HCT116 (cell line): ENCODE results near the gene HES2. TPM values are rescaled to one million over a fixed set of nuclear protein-coding genes. Genes with fewer than 3 reads are reported as not detected.
"Not testable (repeated sequence)": the region's sequence is repeated elsewhere in the genome, so short reads cannot be mapped to it uniquely, and the experiment has no call there.

Source experiments
- ATAC-seq: fragments of 200-7000 bp; cut with Tn5 transposase; 2 replicates; pipeline ENCODE4 v1.9.1; 2020; ENCODE audit warnings: mild to moderate bottlenecking, moderate library complexity
- BruUV-seq: library from RNA; stranded (reverse); fragments of 400-500 nt; replicated peaks from 2 replicates; lab custom pipeline; 2021; lab: Mats Ljungman, UMichigan
- CTCF ChIA-PET: fragments of 300-600 bp; sonication (Branson Sonifier 250); formaldehyde crosslinking; loops from one replicate; lab custom pipeline; 2021; ENCODE audit warnings: antibody characterized with exemption; lab: Charles Lee
- POLR2A ChIA-PET: fragments of 300-600, 350-600 bp; sonication (Branson Sonifier 250); formaldehyde crosslinking; loops from one replicate; lab custom pipeline; 2021; ENCODE audit warnings: antibody characterized with exemption; lab: Charles Lee
- RAD21 ChIA-PET, 2 experiments: fragments of 300-600 bp; sonication (Branson Sonifier 250); formaldehyde crosslinking; loops; one replicate each; lab custom pipeline; 2023; ENCODE audit warnings: low total read pairs in 2 of 2; ENCODE audit not compliant: uncharacterized antibody in 2 of 2, unreplicated experiment in 2 of 2, low non-redundant PET in 1 of 2; lab: Charles Lee
- DNase-seq: peaks from one replicate; pipeline ENCODE4 v3.0.0-alpha.2; 2010; ENCODE audit warnings: low read depth, low spot score
- H2AFZ ChIP-seq: fragments of 200-600 bp; shearing (Covaris generic), sonication (generic); 2 replicates; pipeline ENCODE4 v1.6.1; 2017; ENCODE audit warnings: low read depth, mixed run types, mixed read lengths, antibody characterized with exemption, low read length; ENCODE audit not compliant: poor library complexity, severe bottlenecking
- H3K27ac ChIP-seq: 2 replicates; pipeline ENCODE4 v1.5.1; 2012; ENCODE audit warnings: low read depth, low read length
- H3K27me3 ChIP-seq: fragments of 200-600 bp; sonication (generic); 2 replicates; pipeline ENCODE4 v1.6.1; 2016; ENCODE audit warnings: mixed run types, low read length, mixed read lengths; ENCODE audit not compliant: insufficient read depth
- H3K36me3 ChIP-seq, 2 experiments: fragments of 200-500 bp in 1 of 2; fragments of 200-600 bp in 1 of 2; sonication (Bioruptor generic) in 1 of 2; sonication (generic) in 1 of 2; 2 replicates each; pipeline versions ENCODE4 v1.5.1 to v1.6.1; 2014 to 2016; ENCODE audit warnings: low read length in 2 of 2, inconsistent platforms in 1 of 2, mixed read lengths in 1 of 2, mixed run types in 1 of 2; ENCODE audit not compliant: insufficient read depth in 2 of 2, control insufficient read depth in 1 of 2
- H3K4me1 ChIP-seq, 2 experiments: fragments of 200-600 bp in 1 of 2; sonication (generic) in 1 of 2; 2 replicates each; pipeline versions ENCODE4 v1.5.1 to v1.6.1; 2012 to 2017; ENCODE audit warnings: low read length in 2 of 2, inconsistent platforms in 1 of 2, mild to moderate bottlenecking in 1 of 2, mixed read lengths in 1 of 2, mixed run types in 1 of 2, moderate library complexity in 1 of 2; ENCODE audit not compliant: insufficient read depth in 2 of 2, control insufficient read depth in 1 of 2
- H3K4me2 ChIP-seq: fragments of 200-600 bp; sonication (generic); 2 replicates; pipeline ENCODE4 v1.6.1; 2017; ENCODE audit warnings: mixed run types, low read length, mixed read lengths
- H3K4me3 ChIP-seq, 2 experiments: fragments of 200-600 bp in 1 of 2; sonication (generic) in 1 of 2; replicated peaks in 1 of 2; 2 replicates each; pipeline ENCODE4 v1.5.1; 2011 to 2016; ENCODE audit warnings: low read length in 2 of 2, control low read depth in 1 of 2, low read depth in 1 of 2, mild to moderate bottlenecking in 1 of 2, mixed read lengths in 1 of 2, mixed run types in 1 of 2
- H3K79me2 ChIP-seq: fragments of 200-600 bp; sonication (generic); 2 replicates; pipeline ENCODE4 v1.6.1; 2017; ENCODE audit warnings: mild to moderate bottlenecking, mixed run types, low read length, moderate library complexity, mixed read lengths; ENCODE audit not compliant: insufficient read depth
- H3K9ac ChIP-seq: fragments of 200-600 bp; sonication (generic); 2 replicates; pipeline ENCODE4 v1.6.1; 2016; ENCODE audit warnings: low read length, mixed read lengths
- H3K9me2 ChIP-seq: fragments of 200-600 bp; sonication (generic), shearing (Covaris generic); 2 replicates; pipeline ENCODE4 v1.6.1; 2017; ENCODE audit warnings: mixed run types, mild to moderate bottlenecking, moderate library complexity; ENCODE audit not compliant: insufficient read depth
- H3K9me3 ChIP-seq, 2 experiments: fragments of 200-500 bp in 1 of 2; fragments of 200-600 bp in 1 of 2; sonication (Bioruptor generic) in 1 of 2; sonication (generic) in 1 of 2; 2 replicates each; pipeline ENCODE4 v1.6.1; 2014 to 2017; ENCODE audit warnings: low read length in 2 of 2, mixed read lengths in 2 of 2, inconsistent platforms in 1 of 2, low read depth in 1 of 2, mild to moderate bottlenecking in 1 of 2, mixed run types in 1 of 2, moderate library complexity in 1 of 2; ENCODE audit not compliant: control insufficient read depth in 1 of 2, insufficient read depth in 1 of 2
- H4K20me1 ChIP-seq: fragments of 200-600 bp; sonication (generic), shearing (Covaris generic); 2 replicates; pipeline ENCODE4 v1.6.1; 2017; ENCODE audit warnings: mixed run types, mild to moderate bottlenecking, moderate library complexity; ENCODE audit not compliant: insufficient read depth
- CTCF ChIP-seq, 3 experiments: fragments of 200-600 bp in 1 of 3; sonication (generic) in 1 of 3; IDR thresholded peaks in 2 of 3; conservative IDR thresholded peaks in 1 of 3; 2 replicates each; pipeline ENCODE4 v1.5.1; 2012 to 2017; ENCODE audit warnings: low read depth in 2 of 3, low read length in 2 of 3, antibody characterized with exemption in 1 of 3, borderline replicate concordance in 1 of 3, control low read depth in 1 of 3, mild to moderate bottlenecking in 1 of 3, mixed read lengths in 1 of 3, mixed run types in 1 of 3, moderate library complexity in 1 of 3; ENCODE audit not compliant: insufficient read depth in 1 of 3
- intact Hi-C: fragments of 100-400 bp; cut with micrococcal nuclease; formaldehyde crosslinking; loops from 2 replicates; pipeline ENCODE4 v1.10.0; 2022
- total RNA-seq: library from RNA; stranded (reverse); gene quantifications from one replicate; pipeline ENCODE4 v1.2.1, GENCODE V29; 2021; ENCODE audit not compliant: unreplicated experiment

The HES2 gene
- total RNA-seq, 1 experiment from 2014 or later, result 8.4 TPM

DNA sequence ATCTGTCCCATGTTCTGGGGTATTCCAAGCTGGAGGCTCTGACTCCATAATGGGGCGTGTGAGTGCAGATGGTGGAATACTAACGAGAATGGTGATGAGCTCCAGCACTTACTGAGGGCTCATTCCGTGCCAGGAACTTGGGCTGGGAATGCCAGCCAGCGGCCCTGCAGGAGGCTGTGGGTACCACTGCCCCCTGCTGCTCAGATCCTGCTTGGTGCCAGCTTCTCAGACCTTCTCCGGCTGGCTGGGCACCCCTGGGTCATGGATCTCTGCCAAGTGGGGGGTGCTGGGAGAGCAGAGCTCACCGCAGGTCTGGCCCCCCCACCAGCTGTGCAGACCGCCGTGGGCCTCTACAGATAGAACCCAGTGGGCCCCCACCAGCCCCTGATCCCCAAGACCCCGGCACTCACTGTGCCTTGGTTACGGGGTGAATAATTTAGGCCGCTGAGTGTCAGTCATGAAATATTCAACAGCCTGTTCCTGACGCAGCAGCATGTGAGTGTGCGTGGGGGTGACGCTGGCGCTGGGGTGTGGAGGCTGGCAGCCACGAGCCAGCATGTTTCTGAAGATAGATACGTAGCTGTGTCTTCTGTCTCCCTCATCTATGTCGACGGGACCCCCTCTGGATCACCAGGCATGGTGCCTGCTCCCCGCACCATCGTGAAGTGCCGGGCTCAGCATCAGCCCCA, 17.4 kb upstream of the HES2 start:
- H3K36me3 ChIP-seq, BruUV-seq, H4K20me1 ChIP-seq, intact Hi-C loops, H3K9me3 ChIP-seq, H3K79me2 ChIP-seq, H3K27me3 ChIP-seq, H3K4me3 ChIP-seq, H3K4me2 ChIP-seq, H3K27ac ChIP-seq, DNase-seq, H2AFZ ChIP-seq, H3K9me2 ChIP-seq, ATAC-seq, H3K9ac ChIP-seq: not testable (repeated sequence)
- CTCF ChIA-PET, result interaction anchor here (0.6 to 6.5 kb wide), 14 partner anchors 8 to 232 kb away, joined by 3 to 105 read pairs (median 6); partner anchors contain the start of genes ESPN and HES2
- POLR2A ChIA-PET, result interaction anchor here (1.3 to 2.9 kb wide), 3 partner anchors 11 to 17 kb away, joined by 4 to 13 read pairs (median 6); partner anchors contain the start of gene HES2
- H3K4me1 ChIP-seq, result peaks cover 8 to 27% of the 10 kb centered on the region in 2 experiments
- RAD21 ChIA-PET, result interaction anchor here (0.5 to 2.7 kb wide), 8 partner anchors 11 to 191 kb away, joined by 3 to 11 read pairs (median 4); partner anchors contain the start of gene HES2 (in 2 of the 2)
- peak in 1 of 3 experiments; percentile 30; a peak in 3 of 6 replicates for TF ChIP-seq CTCF (IDR thresholded peaks at IDR 0.05 in 2 of 3, conservative IDR thresholded peaks at IDR 0.05 in 1 of 3; ENCODE audit: borderline replicate concordance in 1 of 3, insufficient read depth in 1 of 3, low read depth in 2 of 3, low read length in 2 of 3)

GRCh38 chr1:6436277-6436676, 16.6 kb upstream of the HES2 start:
- POLR2A ChIA-PET, DNase-seq, H2AFZ ChIP-seq, intact Hi-C loops, H3K9me2 ChIP-seq, H3K27ac ChIP-seq, H3K79me2 ChIP-seq, BruUV-seq, H3K4me3 ChIP-seq, H4K20me1 ChIP-seq, H3K9me3 ChIP-seq, ATAC-seq, H3K36me3 ChIP-seq, H3K9ac ChIP-seq, H3K27me3 ChIP-seq, H3K4me2 ChIP-seq: not testable (repeated sequence)
- ChIA-PET CTCF (interaction anchor here (6.5 kb wide), 1 partner anchor 14 kb away, joined by 105 read pairs; no protein-coding TSS in a partner anchor), RAD21 (interaction anchor here in 1 of 2 experiments (2.5 kb wide), 1 partner anchor 13 kb away, joined by 11 read pairs; no protein-coding TSS in a partner anchor)
- H3K4me1 ChIP-seq, result peaks cover 8 to 27% of the 10 kb centered on the region in 2 experiments
